Measurements from ENCODE around the gene PTPRD. TPM values are rescaled to one million over a fixed set of nuclear protein-coding genes. Genes with fewer than 3 reads are reported as not detected.
"Not testable (repeated sequence)": the region's sequence is repeated elsewhere in the genome, so short reads cannot be mapped to it uniquely, and the experiment has no call there.

The PTPRD gene
- total RNA-seq, 3 donors from 2014 or later, result 0.26 to 0.49 (median 0.28) TPM

DNA sequence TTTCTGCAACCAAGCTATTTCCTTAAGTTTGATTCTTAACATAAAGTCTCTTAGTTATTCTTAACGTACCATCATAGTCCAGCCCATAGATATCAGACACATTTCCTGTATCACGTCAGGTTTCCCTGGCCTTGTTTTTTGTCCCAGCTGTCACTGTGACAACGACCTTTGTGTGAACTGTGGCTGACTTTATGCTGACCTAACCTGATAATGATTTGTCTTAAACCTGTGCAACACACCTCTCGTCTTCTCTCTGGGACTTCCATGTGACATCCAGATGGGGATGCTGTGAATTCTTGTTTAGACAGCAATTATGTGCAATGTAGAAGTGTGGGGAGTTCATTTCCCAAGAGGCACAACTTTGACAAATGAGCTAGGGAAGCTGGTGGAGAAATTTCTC, 662.8 kb downstream of the PTPRD start:
- Mint-ChIP-seq H3K27me3 (ENCODE audit: low read depth) (no peaks in the 10 kb centered on the region), H3K4me3 (no peak overlapping the region), H3K4me1 (ENCODE audit: low read depth) (no peaks in the 10 kb centered on the region), H3K9me3 (no peaks in the 10 kb centered on the region), H3K36me3 (ENCODE audit: insufficient read depth) (no peaks in the 10 kb centered on the region)
- ATAC-seq (no peak), DNase-seq (no peak)

DNA sequence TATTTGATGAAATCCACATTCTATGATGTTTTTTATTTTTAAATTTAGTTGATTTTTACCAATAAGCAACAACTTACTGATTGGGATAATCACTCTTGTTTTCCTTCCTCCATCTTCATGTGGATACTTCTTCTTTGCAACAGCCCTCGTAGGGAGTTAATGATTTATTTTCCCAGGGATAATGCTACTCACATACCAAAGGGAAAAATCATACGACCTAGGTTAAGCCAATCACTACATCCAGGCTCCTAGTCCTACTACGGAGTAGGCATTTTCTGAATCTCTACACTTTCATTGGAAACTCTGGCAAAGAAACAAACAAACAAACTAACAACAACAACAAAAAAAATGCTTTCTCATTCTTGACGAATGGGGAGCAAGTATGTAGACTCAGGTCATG, 663.4 kb downstream of the PTPRD start:
- Mint-ChIP-seq H3K4me1 (ENCODE audit: low read depth) (no peaks in the 10 kb centered on the region), H3K27me3 (ENCODE audit: low read depth) (no peaks in the 10 kb centered on the region), H3K36me3 (ENCODE audit: insufficient read depth) (no peaks in the 10 kb centered on the region), H3K9me3 (no peaks in the 10 kb centered on the region), H3K4me3 (no peak overlapping the region)
- ATAC-seq (no peak), DNase-seq (no peak)

- H3K27me3 Mint-ChIP-seq (ENCODE audit: low read depth), result no peaks in the 10 kb centered on the region
- no peaks in the 10 kb centered on the region for H3K9me3 Mint-ChIP-seq
- no peak for DNase-seq
- H3K4me3 Mint-ChIP-seq, result no peak overlapping the region
- no peak for ATAC-seq
- no peaks in the 10 kb centered on the region for H3K36me3 Mint-ChIP-seq (ENCODE audit: insufficient read depth)
- no peaks in the 10 kb centered on the region for H3K4me1 Mint-ChIP-seq (ENCODE audit: low read depth)
These were observed 666.8 kb downstream of the PTPRD start for GRCh38 chr9:9945966-9946365.

DNA sequence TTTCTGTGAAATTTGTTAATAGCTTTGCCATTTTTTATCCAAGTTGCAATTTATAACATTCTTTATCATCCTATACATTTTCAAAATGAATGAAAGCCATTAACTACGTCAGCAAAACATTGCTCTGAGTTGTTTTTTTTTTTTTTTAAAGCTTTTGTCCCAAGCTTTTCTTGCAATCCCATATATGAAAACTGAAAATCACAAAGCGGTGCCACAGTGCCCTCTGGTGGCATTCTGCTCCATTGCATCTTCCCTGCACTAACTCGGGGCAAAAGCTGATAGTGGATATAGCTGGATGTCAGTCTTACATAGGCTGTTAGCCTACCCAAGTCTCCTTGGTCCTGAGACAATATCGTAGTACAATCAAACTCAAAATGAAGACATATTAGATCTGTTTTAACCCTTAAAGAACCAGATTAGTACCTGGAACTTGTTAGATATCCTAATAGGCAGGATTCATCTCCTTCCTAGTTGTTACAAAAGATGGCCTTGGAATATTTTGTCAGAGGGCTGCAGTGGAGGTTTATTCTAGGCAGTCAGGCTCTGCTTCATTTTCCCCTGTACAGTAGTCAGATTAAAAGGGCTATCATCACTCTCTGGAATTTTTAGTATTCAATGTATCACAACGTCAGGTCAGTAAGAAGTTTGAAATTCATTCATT, 669.9 kb downstream of the PTPRD start:
- Mint-ChIP-seq H3K4me1 (ENCODE audit: low read depth) (no peaks in the 10 kb centered on the region), H3K36me3 (ENCODE audit: insufficient read depth) (no peaks in the 10 kb centered on the region), H3K27me3 (ENCODE audit: low read depth) (no peaks in the 10 kb centered on the region), H3K4me3 (no peak overlapping the region), H3K9me3 (no peaks in the 10 kb centered on the region)
- ATAC-seq (no peak), DNase-seq (peak; percentile 22)

DNA sequence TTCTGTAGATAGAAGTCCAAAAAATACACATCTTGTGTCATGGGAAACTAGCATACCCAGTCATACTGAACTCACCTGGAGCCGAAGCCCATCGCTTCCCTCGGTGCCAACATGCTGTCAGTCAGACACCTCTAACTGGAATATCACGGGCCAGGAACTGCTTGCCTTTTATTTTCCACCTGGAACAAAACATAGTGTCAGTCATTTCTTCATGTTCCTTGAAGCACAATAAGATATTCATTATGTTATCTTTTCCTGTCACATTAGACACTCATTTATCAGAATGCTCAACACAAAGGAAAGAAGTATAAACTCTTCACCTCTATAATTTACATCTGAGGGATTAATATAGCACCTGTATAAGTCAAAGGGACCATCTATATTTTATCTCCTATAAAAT, 674.4 kb downstream of the PTPRD start:
- DNase-seq (no peak), ATAC-seq (no peak)
- Mint-ChIP-seq H3K4me3 (no peak overlapping the region), H3K9me3 (no peaks in the 10 kb centered on the region), H3K27me3 (ENCODE audit: low read depth) (no peaks in the 10 kb centered on the region), H3K4me1 (ENCODE audit: low read depth) (no peaks in the 10 kb centered on the region), H3K36me3 (ENCODE audit: insufficient read depth) (no peaks in the 10 kb centered on the region)

DNA sequence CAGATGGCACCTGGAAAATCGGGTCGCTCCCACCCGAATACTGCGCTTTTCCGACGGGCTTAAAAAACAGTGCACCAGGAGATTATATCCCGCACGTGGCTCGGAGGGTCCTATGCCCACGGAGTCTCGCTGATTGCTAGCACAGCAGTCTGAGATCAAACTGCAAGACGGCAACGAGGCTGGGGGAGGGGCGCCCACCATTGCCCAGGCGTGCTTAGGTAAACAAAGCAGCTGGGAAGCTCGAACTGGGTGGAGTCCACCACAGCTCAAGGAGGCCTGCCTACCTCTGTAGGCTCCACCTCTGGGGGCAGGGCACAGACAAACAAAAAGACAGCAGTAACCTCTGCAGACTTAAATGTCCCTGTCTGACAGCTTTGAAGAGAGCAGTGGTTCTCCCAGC, 681.3 kb downstream of the PTPRD start:
- not testable (repeated sequence) for DNase-seq; ATAC-seq; H3K27me3 Mint-ChIP-seq (ENCODE audit: low read depth); H3K36me3 Mint-ChIP-seq (ENCODE audit: insufficient read depth); H3K4me3 Mint-ChIP-seq; H3K4me1 Mint-ChIP-seq (ENCODE audit: low read depth); H3K9me3 Mint-ChIP-seq

DNA sequence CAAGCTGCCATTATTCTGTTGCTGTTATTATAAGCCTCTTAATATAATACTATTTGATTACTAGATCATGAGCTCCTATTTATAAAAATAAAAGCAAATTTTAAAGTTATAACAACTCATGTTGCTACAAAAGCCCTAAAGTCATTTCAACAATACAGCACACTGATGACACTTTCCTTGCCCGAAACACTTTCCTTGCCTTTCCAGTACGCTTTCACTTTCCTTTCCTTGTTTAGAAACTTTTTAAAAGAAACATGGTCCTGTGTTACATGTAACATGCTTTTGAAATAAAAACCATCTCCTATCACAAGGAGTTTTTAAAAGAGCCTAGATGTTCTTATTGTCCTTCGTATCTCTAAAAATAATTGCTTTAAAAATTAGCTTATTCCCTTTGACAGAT, 688.4 kb downstream of the PTPRD start:
- Mint-ChIP-seq H3K9me3 (no peaks in the 10 kb centered on the region), H3K27me3 (ENCODE audit: low read depth) (no peaks in the 10 kb centered on the region), H3K4me1 (ENCODE audit: low read depth) (no peaks in the 10 kb centered on the region), H3K4me3 (no peak overlapping the region), H3K36me3 (ENCODE audit: insufficient read depth) (no peaks in the 10 kb centered on the region)
- no peak for DNase-seq
- ATAC-seq, result no peak

- ATAC-seq (no peak), DNase-seq (no peak)
- Mint-ChIP-seq H3K36me3 (ENCODE audit: insufficient read depth) (no peaks in the 10 kb centered on the region), H3K4me1 (ENCODE audit: low read depth) (no peaks in the 10 kb centered on the region), H3K9me3 (no peaks in the 10 kb centered on the region), H3K27me3 (ENCODE audit: low read depth) (no peaks in the 10 kb centered on the region), H3K4me3 (no peak overlapping the region)
These were observed 691.0 kb downstream of the PTPRD start for GRCh38 chr9:9921805-9922204.

DNA sequence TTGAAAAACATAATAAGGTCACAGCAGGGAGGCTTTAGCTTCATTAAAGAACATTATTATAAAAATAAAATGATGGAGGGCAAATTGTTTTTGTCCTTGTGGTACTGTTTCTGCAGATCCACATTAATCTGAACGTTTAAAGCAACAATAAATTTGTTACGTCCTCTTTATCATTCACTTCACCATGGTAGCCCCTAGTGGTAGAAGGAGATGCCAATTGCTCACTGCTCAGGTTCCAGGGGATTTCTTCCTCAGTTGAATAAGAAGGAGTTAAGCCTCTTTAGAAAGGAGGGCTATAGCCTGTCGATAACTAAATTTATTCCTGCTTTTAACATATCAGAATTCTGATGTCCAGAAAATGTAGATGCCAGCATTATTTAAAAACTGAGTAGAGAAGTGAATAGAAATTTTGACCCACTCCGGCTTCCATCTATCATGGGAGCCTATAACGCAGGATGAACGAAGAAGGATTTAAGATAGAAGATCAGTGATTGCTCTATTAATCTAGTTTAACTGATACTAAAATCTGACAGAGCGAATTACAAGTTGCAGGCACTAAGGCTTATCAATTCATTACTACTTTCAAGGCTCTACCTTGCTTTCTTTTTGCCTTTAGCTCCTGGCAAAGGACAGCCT, 692.3 kb downstream of the PTPRD start:
- no peak overlapping the region for H3K4me3 Mint-ChIP-seq
- ATAC-seq (no peak), DNase-seq (no peak)
- H3K4me1 Mint-ChIP-seq (ENCODE audit: low read depth), result no peaks in the 10 kb centered on the region
- peaks cover 3% of the 10 kb centered on the region for H3K9me3 Mint-ChIP-seq
- no peaks in the 10 kb centered on the region for H3K27me3 Mint-ChIP-seq (ENCODE audit: low read depth)
- no peaks in the 10 kb centered on the region for H3K36me3 Mint-ChIP-seq (ENCODE audit: insufficient read depth)

GRCh38 chr9:9919174-9919775, 693.5 kb downstream of the PTPRD start:
- Mint-ChIP-seq H3K4me3 (no peak overlapping the region), H3K9me3 (peaks cover 12% of the 10 kb centered on the region), H3K27me3 (ENCODE audit: low read depth) (no peaks in the 10 kb centered on the region), H3K4me1 (ENCODE audit: low read depth) (no peaks in the 10 kb centered on the region), H3K36me3 (ENCODE audit: insufficient read depth) (no peaks in the 10 kb centered on the region)
- no peak for ATAC-seq
- no peak for DNase-seq

- Mint-ChIP-seq H3K36me3 (ENCODE audit: insufficient read depth) (no peaks in the 10 kb centered on the region), H3K27me3 (ENCODE audit: low read depth) (no peaks in the 10 kb centered on the region), H3K4me1 (ENCODE audit: low read depth) (no peaks in the 10 kb centered on the region), H3K9me3 (peaks cover 15% of the 10 kb centered on the region), H3K4me3 (no peak overlapping the region)
- DNase-seq (no peak), ATAC-seq (no peak)
These were observed 695.4 kb downstream of the PTPRD start for GRCh38 chr9:9917400-9917799.

GRCh38 chr9:9914174-9914573, 698.6 kb downstream of the PTPRD start:
- no peaks in the 10 kb centered on the region for H3K36me3 Mint-ChIP-seq (ENCODE audit: insufficient read depth)
- no peak overlapping the region for H3K4me3 Mint-ChIP-seq
- no peaks in the 10 kb centered on the region for H3K4me1 Mint-ChIP-seq (ENCODE audit: low read depth)
- ATAC-seq (no peak), DNase-seq (no peak)
- H3K27me3 Mint-ChIP-seq (ENCODE audit: low read depth), result no peaks in the 10 kb centered on the region
- peaks cover 15% of the 10 kb centered on the region for H3K9me3 Mint-ChIP-seq

GRCh38 chr9:9913276-9913832, 699.4 kb downstream of the PTPRD start:
- ATAC-seq, result no peak
- Mint-ChIP-seq H3K36me3 (ENCODE audit: insufficient read depth) (no peaks in the 10 kb centered on the region), H3K9me3 (peaks cover 15% of the 10 kb centered on the region), H3K27me3 (ENCODE audit: low read depth) (no peaks in the 10 kb centered on the region), H3K4me1 (ENCODE audit: low read depth) (no peaks in the 10 kb centered on the region), H3K4me3 (no peak overlapping the region)
- DNase-seq, result no peak

DNA sequence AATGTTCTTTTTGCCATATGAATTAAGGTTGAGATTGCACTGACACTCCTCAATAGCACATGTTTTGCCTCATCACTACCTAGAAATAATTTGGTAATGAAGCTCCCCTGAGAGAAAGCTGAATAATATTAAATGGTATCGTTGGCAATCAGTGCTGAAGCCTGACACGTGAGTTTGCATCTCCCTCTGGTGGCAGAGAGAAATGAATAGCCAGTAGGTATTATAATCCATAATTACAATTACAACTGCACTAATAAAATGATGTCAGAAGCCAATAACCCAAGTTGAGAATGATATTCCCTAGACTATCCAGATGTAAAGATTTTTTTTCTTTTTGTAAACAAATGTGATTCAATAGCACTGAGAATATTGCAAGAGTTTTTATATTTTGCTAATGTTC, 700.3 kb downstream of the PTPRD start:
- no peak for ATAC-seq
- H3K27me3 Mint-ChIP-seq (ENCODE audit: low read depth), result no peaks in the 10 kb centered on the region
- H3K36me3 Mint-ChIP-seq (ENCODE audit: insufficient read depth), result no peaks in the 10 kb centered on the region
- H3K4me3 Mint-ChIP-seq, result no peak overlapping the region
- peaks cover 15% of the 10 kb centered on the region for H3K9me3 Mint-ChIP-seq
- DNase-seq, result no peak
- no peaks in the 10 kb centered on the region for H3K4me1 Mint-ChIP-seq (ENCODE audit: low read depth)

DNA sequence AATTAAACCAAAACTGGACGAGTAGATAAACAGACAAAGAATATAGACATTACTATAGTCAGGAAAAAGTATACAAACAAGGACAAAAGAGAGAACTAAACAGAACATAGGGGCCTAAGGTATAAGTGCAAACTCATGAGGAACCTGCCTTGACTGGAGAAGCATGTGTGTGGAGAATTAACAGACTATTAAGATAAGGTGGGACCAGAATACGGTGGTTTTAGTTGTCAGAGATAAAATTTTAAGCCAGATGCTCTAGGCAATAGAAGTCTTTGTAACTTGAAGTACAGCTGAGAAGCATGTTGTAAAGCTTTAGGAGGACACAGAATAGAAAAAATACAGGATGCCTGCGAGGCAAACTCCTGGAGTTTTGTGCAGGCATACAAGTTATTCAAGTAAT, 707.1 kb downstream of the PTPRD start:
- ATAC-seq (no peak), DNase-seq (no peak)
- H3K4me1 Mint-ChIP-seq (ENCODE audit: low read depth), result no peaks in the 10 kb centered on the region
- H3K27me3 Mint-ChIP-seq (ENCODE audit: low read depth), result no peaks in the 10 kb centered on the region
- H3K4me3 Mint-ChIP-seq, result no peak overlapping the region
- no peaks in the 10 kb centered on the region for H3K36me3 Mint-ChIP-seq (ENCODE audit: insufficient read depth)
- H3K9me3 Mint-ChIP-seq, result no peaks in the 10 kb centered on the region

Measured in activated T-cell treated with anti-CD3 and anti-CD28 coated beads, Interleukin-2, amount 50 U/mL, for 4 hours (primary cell).